KMS-11 (cell line): ENCODE measurements around the gene NKAIN2.

Experiments
- H2AFZ ChIP-seq: fragments of 200-600 bp; sonication (generic); 2 replicates; pipeline ENCODE4 v1.6.1; 2016; ENCODE audit warnings: antibody characterized with exemption, mixed run types, low read depth
- H3K27ac ChIP-seq: fragments of 200-600 bp; sonication (generic); 2 replicates; pipeline ENCODE4 v1.6.1; 2016; ENCODE audit warnings: mild to moderate bottlenecking, mixed run types
- H3K27me3 ChIP-seq: fragments of 200-600 bp; sonication (generic); 2 replicates; pipeline ENCODE4 v1.6.1; 2017; ENCODE audit warnings: mild to moderate bottlenecking, low read depth, mixed run types, moderate library complexity; ENCODE audit not compliant: insufficient read depth
- H3K36me3 ChIP-seq: fragments of 200-600 bp; sonication (generic); 2 replicates; pipeline ENCODE4 v1.6.1; 2017; ENCODE audit warnings: mild to moderate bottlenecking, mixed run types; ENCODE audit not compliant: insufficient read depth
- H3K4me1 ChIP-seq: fragments of 200-600 bp; sonication (generic); 2 replicates; pipeline ENCODE4 v1.6.1; 2016; ENCODE audit warnings: mild to moderate bottlenecking, low read depth, mixed run types; ENCODE audit not compliant: poor library complexity, severe bottlenecking
- H3K4me2 ChIP-seq: fragments of 200-600 bp; sonication (generic); 2 replicates; pipeline ENCODE4 v1.7.0; 2016; ENCODE audit warnings: mild to moderate bottlenecking, mixed run types
- H3K4me3 ChIP-seq: fragments of 200-600 bp; sonication (generic); IDR thresholded peaks from 2 replicates; pipeline ENCODE4 v1.6.1; 2017; ENCODE audit warnings: low read depth, low read length, mixed read lengths; ENCODE audit not compliant: insufficient read depth
- H3K79me2 ChIP-seq: fragments of 200-600 bp; sonication (generic); 2 replicates; pipeline ENCODE4 v1.6.1; 2016; ENCODE audit warnings: low read depth, mixed run types; ENCODE audit not compliant: insufficient read depth
- H3K9ac ChIP-seq: fragments of 200-600 bp; sonication (generic); 2 replicates; pipeline ENCODE4 v1.6.1; 2016; ENCODE audit warnings: mild to moderate bottlenecking, mixed run types
- H4K20me1 ChIP-seq: fragments of 200-600 bp; sonication (generic); 2 replicates; pipeline ENCODE4 v1.6.1; 2016; ENCODE audit warnings: mild to moderate bottlenecking, mixed run types; ENCODE audit not compliant: insufficient read depth
- TF ChIP-seq, protein P1 (sequence below): fragments of 200-600 bp; sonication (generic); conservative IDR thresholded peaks from 2 replicates; pipeline ENCODE4 v1.6.1; 2017; ENCODE audit warnings: low read depth, mild to moderate bottlenecking, antibody characterized with exemption, low read length, moderate library complexity, mixed read lengths

Gene NKAIN2

DNA sequence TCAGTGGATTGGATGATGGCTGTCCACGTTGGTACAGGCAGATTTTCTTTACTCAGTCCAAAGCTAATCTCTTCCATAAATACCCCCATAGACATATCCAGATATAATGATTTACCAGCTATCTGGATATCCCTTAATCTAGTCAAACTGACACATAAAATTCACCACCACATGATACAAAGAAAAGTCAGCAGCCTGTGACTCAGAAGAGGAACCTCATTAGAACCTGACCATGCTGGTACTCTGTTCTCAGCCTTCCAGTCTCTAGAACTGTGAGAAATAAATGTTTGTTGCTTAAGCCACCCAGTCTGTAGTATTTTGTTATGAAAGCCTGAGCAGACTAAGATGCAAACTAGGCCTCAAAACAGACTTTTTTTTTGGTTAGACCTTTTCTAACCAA lies 727.3 kb downstream of the NKAIN2 start:
- H3K79me2 ChIP-seq, result no peaks in the 10 kb centered on the region
- no peak overlapping the region for H3K27ac ChIP-seq
- H3K9ac ChIP-seq, result no peak overlapping the region
- H4K20me1 ChIP-seq, result no peaks in the 10 kb centered on the region
- TF ChIP-seq, protein P1, sequence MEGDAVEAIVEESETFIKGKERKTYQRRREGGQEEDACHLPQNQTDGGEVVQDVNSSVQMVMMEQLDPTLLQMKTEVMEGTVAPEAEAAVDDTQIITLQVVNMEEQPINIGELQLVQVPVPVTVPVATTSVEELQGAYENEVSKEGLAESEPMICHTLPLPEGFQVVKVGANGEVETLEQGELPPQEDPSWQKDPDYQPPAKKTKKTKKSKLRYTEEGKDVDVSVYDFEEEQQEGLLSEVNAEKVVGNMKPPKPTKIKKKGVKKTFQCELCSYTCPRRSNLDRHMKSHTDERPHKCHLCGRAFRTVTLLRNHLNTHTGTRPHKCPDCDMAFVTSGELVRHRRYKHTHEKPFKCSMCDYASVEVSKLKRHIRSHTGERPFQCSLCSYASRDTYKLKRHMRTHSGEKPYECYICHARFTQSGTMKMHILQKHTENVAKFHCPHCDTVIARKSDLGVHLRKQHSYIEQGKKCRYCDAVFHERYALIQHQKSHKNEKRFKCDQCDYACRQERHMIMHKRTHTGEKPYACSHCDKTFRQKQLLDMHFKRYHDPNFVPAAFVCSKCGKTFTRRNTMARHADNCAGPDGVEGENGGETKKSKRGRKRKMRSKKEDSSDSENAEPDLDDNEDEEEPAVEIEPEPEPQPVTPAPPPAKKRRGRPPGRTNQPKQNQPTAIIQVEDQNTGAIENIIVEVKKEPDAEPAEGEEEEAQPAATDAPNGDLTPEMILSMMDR, result no peak
- peaks cover 7% of the 10 kb centered on the region for H3K4me1 ChIP-seq
- H3K4me3 ChIP-seq, result no peak overlapping the region
- H2AFZ ChIP-seq, result no peak overlapping the region
- no peaks in the 10 kb centered on the region for H3K27me3 ChIP-seq
- H3K4me2 ChIP-seq, result no peak overlapping the region
- H3K36me3 ChIP-seq, result no peaks in the 10 kb centered on the region

DNA sequence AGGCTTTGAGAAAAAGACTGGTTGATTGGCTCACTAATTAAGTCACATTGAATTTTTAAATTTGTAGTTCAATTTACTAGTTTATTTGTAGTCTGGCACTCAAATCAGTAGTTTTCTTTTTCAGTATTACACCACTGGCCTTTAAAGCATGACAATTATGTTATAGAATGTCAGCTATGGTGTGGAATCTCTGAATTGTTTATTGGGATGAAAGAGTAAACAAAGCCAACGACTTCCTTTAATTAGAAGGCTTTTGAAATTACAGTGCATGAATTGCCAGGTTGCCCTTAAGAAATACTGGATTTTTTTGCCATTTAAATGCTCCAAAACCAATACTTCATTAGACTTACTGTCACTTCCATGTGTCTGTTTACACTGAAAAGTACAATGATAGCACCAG lies 731.6 kb downstream of the NKAIN2 start:
- Histone ChIP-seq H2AFZ (no peak overlapping the region), H3K4me1 (no peaks in the 10 kb centered on the region), H3K79me2 (no peaks in the 10 kb centered on the region), H3K36me3 (no peaks in the 10 kb centered on the region), H3K4me2 (no peak overlapping the region), H4K20me1 (no peaks in the 10 kb centered on the region), H3K27me3 (no peaks in the 10 kb centered on the region), H3K4me3 (no peak overlapping the region), H3K9ac (no peak overlapping the region), H3K27ac (no peak overlapping the region)
- TF ChIP-seq, protein P1, result no peak

DNA sequence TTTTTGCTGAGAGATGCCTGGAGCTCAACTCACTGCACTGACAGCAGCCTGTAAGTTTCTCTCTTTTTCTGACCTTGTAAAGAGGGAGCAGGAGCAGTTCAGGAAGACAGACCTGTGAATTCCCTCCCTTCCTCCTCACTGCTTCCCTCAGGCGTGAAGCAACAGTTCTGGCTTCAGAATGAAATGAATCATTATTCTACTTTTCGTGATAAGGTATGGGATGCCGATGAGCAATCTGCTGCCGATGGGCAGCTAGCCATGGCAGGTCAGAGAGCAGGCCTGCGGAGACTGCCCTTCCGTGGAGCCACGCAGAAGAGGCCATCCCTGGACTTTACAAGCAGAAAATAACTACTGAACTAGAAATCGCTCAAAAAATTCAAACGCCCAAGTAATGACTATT lies 732.1 kb downstream of the NKAIN2 start:
- Histone ChIP-seq H2AFZ (no peak overlapping the region), H3K4me1 (no peaks in the 10 kb centered on the region), H3K9ac (no peak overlapping the region), H3K36me3 (no peaks in the 10 kb centered on the region), H4K20me1 (no peaks in the 10 kb centered on the region), H3K79me2 (no peaks in the 10 kb centered on the region), H3K4me3 (no peak overlapping the region), H3K27ac (no peak overlapping the region), H3K4me2 (no peak overlapping the region), H3K27me3 (no peaks in the 10 kb centered on the region)
- TF ChIP-seq, protein P1, result no peak

DNA sequence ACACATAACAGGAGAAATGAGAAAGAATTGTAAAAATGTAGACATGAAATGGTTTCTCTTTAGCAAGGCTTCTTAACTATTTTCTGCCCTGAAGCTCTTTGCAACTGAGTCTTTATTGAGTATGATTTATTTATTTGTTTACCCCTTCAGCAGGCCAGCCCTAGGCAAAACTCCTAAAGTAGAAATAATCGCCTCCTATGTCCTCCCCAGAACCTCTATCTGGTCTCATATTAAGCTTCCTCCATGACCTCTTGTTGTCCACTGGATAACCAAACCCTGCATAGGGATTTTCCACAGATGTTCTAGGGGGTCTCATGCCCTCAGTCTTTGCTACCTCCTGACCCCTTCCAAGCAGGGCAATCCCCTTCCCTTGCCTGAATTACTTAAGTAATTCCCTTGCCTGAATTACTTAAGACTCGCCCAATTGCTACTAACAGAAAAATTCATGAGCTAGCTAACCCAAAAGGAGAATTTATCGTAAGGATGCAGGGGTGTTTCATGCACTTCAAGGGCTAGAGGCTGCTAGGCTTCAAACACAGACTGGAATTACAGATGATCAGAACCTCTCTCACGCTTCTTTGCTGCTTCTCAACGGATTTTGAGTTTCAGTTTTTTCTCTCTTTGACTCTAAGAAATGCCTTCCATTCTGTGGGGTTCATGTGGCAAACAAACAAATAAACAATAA lies 732.6 kb downstream of the NKAIN2 start:
- H2AFZ ChIP-seq, result no peak overlapping the region
- no peak overlapping the region for H3K4me2 ChIP-seq
- H3K79me2 ChIP-seq, result no peaks in the 10 kb centered on the region
- no peak overlapping the region for H3K9ac ChIP-seq
- H3K36me3 ChIP-seq, result no peaks in the 10 kb centered on the region
- no peak overlapping the region for H3K4me3 ChIP-seq
- no peak overlapping the region for H3K27ac ChIP-seq
- no peaks in the 10 kb centered on the region for H3K4me1 ChIP-seq
- no peaks in the 10 kb centered on the region for H4K20me1 ChIP-seq
- H3K27me3 ChIP-seq, result no peaks in the 10 kb centered on the region
- TF ChIP-seq, protein P1, result no peak
